Activated CD8-positive, alpha-beta T cell treated with anti-CD3 and anti-CD28 coated beads, Interleukin-2, amount 10 ng/mL, durations not matched to agents 7 days and 5 days (primary cell): ENCODE results near the gene TRAP1. TPM values are rescaled to one million over a fixed set of nuclear protein-coding genes. Genes with fewer than 3 reads are reported as not detected.

Experiments used
- ATAC-seq: fragments of 150-1000 bp; cut with Tn5 transposase; one replicate; pipeline ENCODE4 v1.10.0; 2021; ENCODE audit warnings: moderate library complexity
- CTCF ChIA-PET: fragments of 350-600 bp; sonication (Branson Sonifier 250); formaldehyde crosslinking; loops from one replicate; lab custom pipeline; 2021; ENCODE audit warnings: antibody characterized with exemption; lab: Charles Lee
- POLR2A ChIA-PET: fragments of 350-600 bp; sonication (Branson Sonifier 250); formaldehyde crosslinking; loops from one replicate; lab custom pipeline; 2021; ENCODE audit warnings: antibody characterized with exemption; lab: Charles Lee
- DNase-seq: peaks from one replicate; pipeline ENCODE4 v3.0.0-alpha.2; 2020
- H3K27ac Mint-ChIP-seq: one replicate; pipeline ENCODE4 v1.8.0; 2021; ENCODE audit warnings: mild to moderate bottlenecking, mixed read lengths
- H3K27me3 Mint-ChIP-seq: one replicate; pipeline ENCODE4 v1.8.0; 2021; ENCODE audit warnings: low read depth, mixed read lengths
- H3K36me3 Mint-ChIP-seq: one replicate; pipeline ENCODE4 v1.8.0; 2021; ENCODE audit warnings: low read depth, mixed read lengths
- H3K4me1 Mint-ChIP-seq: one replicate; pipeline ENCODE4 v1.8.0; 2021; ENCODE audit warnings: low read depth, mixed read lengths
- H3K4me3 Mint-ChIP-seq: one replicate; pipeline ENCODE4 v1.8.0; 2021; ENCODE audit warnings: mild to moderate bottlenecking, mixed read lengths
- H3K9me3 Mint-ChIP-seq: one replicate; pipeline ENCODE4 v1.8.0; 2022; ENCODE audit warnings: mixed read lengths; ENCODE audit not compliant: insufficient read depth
- total RNA-seq, 2 experiments: library from RNA; stranded (reverse); gene quantifications; one replicate each; pipeline ENCODE4 v1.2.3, GENCODE V29; 2021

TRAP1 gene
- total RNA-seq: 100 to 1,000 TPM; 126 to 129 TPM

DNA sequence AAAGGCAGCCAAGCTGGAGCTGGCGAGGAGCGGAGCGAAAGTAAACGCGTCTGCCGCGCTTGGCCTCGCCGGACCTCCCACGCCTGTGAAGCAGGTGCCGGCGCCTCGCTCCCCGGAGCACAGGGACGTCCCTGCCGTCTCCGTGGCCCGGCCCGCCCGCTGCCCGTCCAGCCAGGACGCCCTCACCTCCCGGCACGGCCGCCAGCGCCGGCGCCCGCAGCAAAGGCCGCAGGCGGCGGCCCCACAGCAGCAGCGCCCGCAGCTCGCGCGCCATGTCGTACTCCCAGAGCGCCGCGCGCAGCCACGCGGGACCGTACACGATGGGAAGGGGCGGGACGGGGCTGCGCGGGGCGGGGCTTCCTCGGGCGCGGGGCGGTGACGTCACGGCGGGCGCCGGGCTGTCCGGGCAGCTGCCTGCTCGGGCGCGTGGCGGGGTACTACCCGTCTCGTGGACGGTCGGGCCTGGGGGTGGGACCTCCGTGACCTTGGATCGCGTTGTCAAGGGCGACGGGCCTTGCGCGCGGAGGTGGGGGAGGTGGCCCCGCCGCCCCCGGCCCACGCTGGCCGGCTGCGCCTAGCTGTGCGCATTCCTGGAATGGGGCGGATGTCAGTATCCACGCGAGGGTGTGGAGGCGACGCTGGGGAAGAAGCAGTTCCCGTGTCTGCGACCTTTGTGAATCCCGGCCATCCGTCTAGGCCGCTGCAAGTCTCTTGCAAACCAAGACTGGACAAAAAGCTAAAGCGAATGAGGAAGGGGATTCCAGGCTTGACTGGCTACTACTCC is at the start of gene TRAP1:
TSS of gene TRAP1 (minus strand) at position 290 of the 784 bp plus-strand sequence. CDS start at position 274, 16 bp downstream.
- DNase-seq: peak; percentile 92
- Mint-ChIP-seq H3K27me3 (no peaks in the 10 kb centered on the region), H3K36me3 (peaks cover 15% of the 10 kb centered on the region), H3K4me3 (peak within 1 kb of the TSS; percentile 93), H3K4me1 (peaks cover 35% of the 10 kb centered on the region), H3K27ac (peak within 1 kb of the TSS; percentile 93), H3K9me3 (no peaks in the 10 kb centered on the region)
- ChIA-PET CTCF (interaction anchor here (1.2 to 1.3 kb wide), 2 partner anchors 27 to 63 kb away, joined by 3 to 7 read pairs; no protein-coding TSS in a partner anchor), POLR2A (interaction anchor here (0.6 to 1.3 kb wide), 11 partner anchors 20 to 435 kb away, joined by 3 to 6 read pairs (median 3); partner anchors contain the start of gene SLX4)
- ATAC-seq: peak; percentile 98

DNA sequence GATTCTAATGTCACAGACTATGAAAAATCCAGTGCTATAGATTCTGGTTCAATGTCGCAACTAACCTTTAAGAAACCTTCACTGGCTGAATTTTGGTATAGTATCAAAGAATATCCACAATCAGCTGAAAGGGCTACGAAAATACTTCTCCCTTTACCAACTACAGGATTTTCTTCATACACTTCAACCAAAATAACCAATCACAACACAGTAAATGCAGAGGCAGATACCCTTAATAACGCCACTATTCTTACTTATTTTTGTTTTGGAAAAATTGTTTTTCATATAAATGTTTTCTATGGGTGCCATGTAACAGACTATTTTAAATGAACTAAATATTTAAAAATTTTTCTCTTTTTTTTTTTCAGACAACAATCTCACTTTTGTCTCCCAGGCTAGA is 48.9 kb upstream of the TRAP1 start:
- Mint-ChIP-seq H3K9me3 (no peaks in the 10 kb centered on the region), H3K27ac (no peak overlapping the region), H3K4me3 (no peak overlapping the region), H3K4me1 (peaks cover 11% of the 10 kb centered on the region), H3K27me3 (no peaks in the 10 kb centered on the region), H3K36me3 (peaks cover 60% of the 10 kb centered on the region)
- DNase-seq (no peak), ATAC-seq (no peak)
- ChIA-PET CTCF (no interaction called here), POLR2A (no interaction called here)

DNA sequence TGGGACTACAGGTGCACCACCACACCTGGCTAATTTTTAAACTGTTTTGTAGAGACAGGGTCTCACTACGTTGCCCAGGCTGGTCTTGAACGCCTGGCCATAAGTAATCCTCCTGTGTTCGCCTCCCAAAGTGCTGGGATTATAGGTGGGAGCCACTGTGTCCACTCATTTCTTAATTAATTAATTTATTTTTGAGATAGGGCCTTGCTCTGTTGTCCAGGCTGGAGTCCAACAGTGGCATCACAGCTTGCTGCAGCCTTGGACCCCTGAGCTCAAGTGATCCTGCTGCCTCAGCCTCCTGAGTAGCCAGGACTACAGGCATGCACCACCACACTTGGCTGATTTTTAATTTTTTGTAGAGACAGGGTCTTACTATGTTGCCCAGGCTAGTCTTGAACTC is 47.1 kb upstream of the TRAP1 start:
- DNase-seq (no peak), ATAC-seq (no peak)
- POLR2A ChIA-PET: no interaction called here
- H3K27me3 Mint-ChIP-seq: no peaks in the 10 kb centered on the region
- no peak overlapping the region for H3K4me3 Mint-ChIP-seq
- CTCF ChIA-PET: no interaction called here
- H3K4me1 Mint-ChIP-seq: peaks cover 11% of the 10 kb centered on the region
- no peak overlapping the region for H3K27ac Mint-ChIP-seq
- peaks cover 44% of the 10 kb centered on the region for H3K36me3 Mint-ChIP-seq
- no peaks in the 10 kb centered on the region for H3K9me3 Mint-ChIP-seq

DNA sequence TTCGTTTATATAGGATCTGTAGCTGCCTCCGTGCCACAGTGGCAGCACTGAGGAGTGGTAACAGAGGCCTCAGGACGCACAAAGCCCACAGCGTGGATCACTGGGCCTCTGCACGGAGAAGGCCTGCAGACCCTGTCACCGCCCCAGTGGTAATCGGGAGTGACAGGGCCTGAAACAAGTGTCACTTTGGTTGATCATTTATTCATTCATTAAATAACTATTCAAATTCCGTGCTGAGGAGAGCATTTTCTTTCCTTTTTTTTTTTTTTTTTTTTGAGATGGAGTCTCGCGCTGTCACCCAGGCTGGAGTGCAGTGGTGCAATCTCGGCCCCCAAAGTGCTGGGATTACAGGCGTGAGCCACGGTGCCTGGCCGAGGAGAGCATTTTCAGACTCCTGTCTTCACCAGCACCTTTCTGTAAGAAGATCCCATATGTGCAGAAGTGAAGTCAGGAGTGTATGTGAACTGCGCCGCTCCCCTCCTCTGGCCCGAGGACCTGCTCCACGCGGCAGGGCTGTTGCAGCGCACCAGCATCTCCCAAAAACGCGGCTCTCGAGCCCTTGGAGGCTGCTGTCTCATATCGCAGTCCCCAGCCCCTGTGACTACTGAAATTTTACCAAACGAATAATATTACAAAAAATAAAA is 44.9 kb upstream of the TRAP1 start:
- no peaks in the 10 kb centered on the region for H3K4me1 Mint-ChIP-seq
- no peak for DNase-seq
- ATAC-seq: no peak
- no peak overlapping the region for H3K27ac Mint-ChIP-seq
- H3K36me3 Mint-ChIP-seq: peaks cover 32% of the 10 kb centered on the region
- no peaks in the 10 kb centered on the region for H3K27me3 Mint-ChIP-seq
- no peaks in the 10 kb centered on the region for H3K9me3 Mint-ChIP-seq
- H3K4me3 Mint-ChIP-seq: no peak overlapping the region
- ChIA-PET POLR2A (no interaction called here), CTCF (no interaction called here)

DNA sequence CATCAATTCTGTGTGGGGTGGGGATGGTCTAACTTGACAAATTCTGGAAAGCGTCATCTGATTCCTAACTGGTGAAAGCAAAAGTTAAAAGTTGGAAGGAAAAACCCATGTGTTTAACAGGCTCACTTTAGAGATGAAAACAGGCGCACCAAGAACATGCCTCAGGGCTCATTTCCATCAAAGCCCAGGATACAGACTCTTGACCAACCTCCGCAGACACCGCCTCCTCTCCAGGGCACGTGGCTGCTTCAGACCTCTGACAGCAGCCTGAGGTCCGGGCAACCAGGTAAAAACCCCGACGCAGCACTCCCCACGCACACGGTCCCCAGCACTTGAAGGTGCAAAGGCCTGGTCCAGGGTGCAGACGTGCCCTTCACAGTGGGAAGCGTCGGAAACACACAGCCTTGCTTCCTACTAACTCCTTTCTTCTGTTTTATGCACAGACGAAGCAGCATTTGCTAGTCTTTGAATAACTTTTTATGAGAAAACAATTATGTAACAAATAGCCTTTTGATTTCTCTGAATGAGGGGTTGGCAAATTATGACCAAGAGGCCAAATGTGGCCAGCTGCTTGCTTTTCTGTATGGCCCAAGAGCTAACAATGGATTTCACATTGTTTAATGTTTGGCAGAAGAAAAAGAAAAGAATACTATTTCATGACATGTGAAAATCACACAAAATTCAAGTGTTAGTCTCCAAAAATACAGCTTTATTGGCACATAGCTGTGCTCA is 44.2 kb upstream of the TRAP1 start:
- Mint-ChIP-seq H3K36me3 (peaks cover 32% of the 10 kb centered on the region), H3K4me3 (no peak overlapping the region), H3K27me3 (no peaks in the 10 kb centered on the region), H3K9me3 (no peaks in the 10 kb centered on the region), H3K27ac (no peak overlapping the region), H3K4me1 (no peaks in the 10 kb centered on the region)
- DNase-seq (no peak), ATAC-seq (no peak)
- POLR2A ChIA-PET: no interaction called here
- CTCF ChIA-PET: no interaction called here

DNA sequence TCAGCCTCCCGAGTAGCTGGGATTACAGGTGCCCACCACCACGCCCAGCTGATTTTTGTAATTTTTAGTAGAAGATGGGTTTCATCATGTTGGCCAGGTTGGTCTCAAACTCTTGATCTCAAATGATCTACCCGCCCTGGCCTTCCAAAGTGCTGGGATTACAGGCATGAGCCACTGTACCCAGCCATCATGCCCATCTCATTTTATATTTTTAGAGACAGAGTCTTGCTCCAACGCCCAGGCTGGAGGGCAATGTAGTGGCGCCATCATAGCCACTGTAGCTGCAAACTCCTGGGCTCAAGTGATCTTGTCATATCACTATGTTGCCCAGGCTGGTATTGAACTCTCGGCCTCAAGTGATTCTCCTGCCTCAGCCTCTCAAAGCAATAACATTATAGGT is 43.2 kb upstream of the TRAP1 start:
- no peak for ATAC-seq
- CTCF ChIA-PET: interaction anchor here (0.9 kb wide), 1 partner anchor 69 kb away, joined by 3 read pairs; no protein-coding TSS in a partner anchor
- POLR2A ChIA-PET: no interaction called here
- no peak for DNase-seq
- Mint-ChIP-seq H3K4me1 (no peaks in the 10 kb centered on the region), H3K36me3 (peaks cover 31% of the 10 kb centered on the region), H3K27ac (no peak overlapping the region), H3K27me3 (no peaks in the 10 kb centered on the region), H3K4me3 (no peak overlapping the region), H3K9me3 (no peaks in the 10 kb centered on the region)

DNA sequence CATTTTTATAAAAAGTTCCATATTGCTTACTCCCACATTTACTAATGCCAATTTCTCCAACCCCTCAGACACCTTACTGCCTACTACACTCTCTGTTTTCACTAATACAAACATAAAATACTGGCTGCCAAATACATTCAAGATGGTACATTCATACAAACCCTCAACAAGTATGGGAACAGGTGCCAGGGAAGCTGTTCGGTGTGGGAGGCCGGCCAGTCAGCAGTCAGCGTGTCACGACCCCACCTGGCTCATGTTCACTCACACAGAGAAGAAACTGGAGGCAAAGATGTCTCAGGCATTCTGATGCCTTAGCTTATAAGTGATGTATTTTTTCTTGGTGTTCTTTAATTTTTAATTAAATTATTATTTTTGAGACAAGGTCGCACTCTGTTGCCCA is 42.4 kb upstream of the TRAP1 start:
- H3K27ac Mint-ChIP-seq: no peak overlapping the region

DNA sequence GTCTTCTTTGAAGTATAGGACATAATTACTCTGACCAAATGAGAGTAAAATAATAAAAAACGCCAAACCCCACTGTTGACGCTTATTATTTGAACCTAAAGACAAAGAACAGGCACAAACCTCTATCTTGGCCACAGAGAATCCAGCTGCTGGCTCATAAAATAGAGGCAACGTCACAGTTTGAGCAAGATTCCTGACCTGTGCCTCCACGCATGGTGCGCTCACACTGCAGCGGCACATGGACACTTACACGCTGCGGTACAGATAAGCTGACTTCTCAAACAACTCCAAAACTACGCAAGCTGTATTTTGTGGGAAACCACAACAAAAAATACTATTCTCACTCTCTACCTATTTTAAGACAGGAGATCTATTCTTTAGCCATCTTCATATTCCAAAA is 38.8 kb upstream of the TRAP1 start:
- ATAC-seq (no peak), DNase-seq (no peak)
- no peaks in the 10 kb centered on the region for H3K9me3 Mint-ChIP-seq
- no peak overlapping the region for H3K27ac Mint-ChIP-seq
- no peaks in the 10 kb centered on the region for H3K4me1 Mint-ChIP-seq
- ChIA-PET CTCF (no interaction called here), POLR2A (no interaction called here)
- no peak overlapping the region for H3K4me3 Mint-ChIP-seq
- peaks cover 40% of the 10 kb centered on the region for H3K36me3 Mint-ChIP-seq
- no peaks in the 10 kb centered on the region for H3K27me3 Mint-ChIP-seq

More for the DNA sequence above, 42.4 kb upstream of the TRAP1 start:
- ChIA-PET CTCF (interaction anchor here (0.9 kb wide), 1 partner anchor 69 kb away, joined by 3 read pairs; no protein-coding TSS in a partner anchor), POLR2A (no interaction called here)
- no peaks in the 10 kb centered on the region for H3K9me3 Mint-ChIP-seq
- no peak overlapping the region for H3K4me3 Mint-ChIP-seq
- H3K4me1 Mint-ChIP-seq: no peaks in the 10 kb centered on the region
- DNase-seq (no peak), ATAC-seq (no peak)
- H3K27me3 Mint-ChIP-seq: no peaks in the 10 kb centered on the region
- H3K36me3 Mint-ChIP-seq: peaks cover 31% of the 10 kb centered on the region

DNA sequence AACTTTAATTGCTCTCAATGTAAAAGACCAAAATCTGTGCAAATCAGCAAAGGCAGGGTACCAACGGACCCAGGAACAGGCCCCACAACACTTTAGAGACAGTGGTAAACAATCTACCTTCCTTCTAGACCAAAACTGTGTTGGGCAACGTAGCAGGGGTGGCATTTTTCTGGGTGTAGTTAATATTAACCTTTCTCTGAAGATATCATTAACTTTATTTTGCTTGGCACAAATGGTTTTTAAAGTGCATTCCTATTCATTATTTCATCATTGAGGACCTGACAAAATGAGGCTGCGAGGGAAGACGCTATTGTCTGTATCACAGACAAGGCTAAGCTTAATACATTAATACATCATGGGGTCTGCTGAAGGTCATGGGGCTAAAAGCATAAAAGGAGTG is 37.9 kb upstream of the TRAP1 start:
- no peaks in the 10 kb centered on the region for H3K9me3 Mint-ChIP-seq
- CTCF ChIA-PET: no interaction called here
- POLR2A ChIA-PET: no interaction called here
- H3K4me3 Mint-ChIP-seq: no peak overlapping the region
- ATAC-seq: no peak
- H3K4me1 Mint-ChIP-seq: peaks cover 3% of the 10 kb centered on the region
- no peak for DNase-seq
- H3K36me3 Mint-ChIP-seq: peaks cover 44% of the 10 kb centered on the region
- H3K27ac Mint-ChIP-seq: no peak overlapping the region
- H3K27me3 Mint-ChIP-seq: no peaks in the 10 kb centered on the region

DNA sequence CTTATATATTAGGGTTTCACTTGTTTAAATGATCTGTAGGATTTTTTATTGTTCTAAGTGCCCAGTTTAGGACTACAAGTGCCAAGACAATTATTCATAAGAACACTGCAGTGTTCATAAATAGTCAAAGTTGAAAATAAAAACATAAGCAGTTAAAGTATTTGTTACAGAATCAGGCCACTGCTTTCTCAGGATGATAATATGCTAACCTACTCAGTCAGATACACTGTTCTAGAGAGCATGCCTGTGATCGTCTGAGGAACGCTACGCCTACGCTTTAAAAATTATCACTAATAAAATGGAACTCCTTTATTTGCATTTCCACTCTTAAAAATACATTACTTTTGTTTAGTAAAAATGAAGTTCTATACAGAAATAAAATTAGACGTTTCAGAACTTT is 37.4 kb upstream of the TRAP1 start:
- POLR2A ChIA-PET: no interaction called here
- H3K36me3 Mint-ChIP-seq: peaks cover 49% of the 10 kb centered on the region

DNA sequence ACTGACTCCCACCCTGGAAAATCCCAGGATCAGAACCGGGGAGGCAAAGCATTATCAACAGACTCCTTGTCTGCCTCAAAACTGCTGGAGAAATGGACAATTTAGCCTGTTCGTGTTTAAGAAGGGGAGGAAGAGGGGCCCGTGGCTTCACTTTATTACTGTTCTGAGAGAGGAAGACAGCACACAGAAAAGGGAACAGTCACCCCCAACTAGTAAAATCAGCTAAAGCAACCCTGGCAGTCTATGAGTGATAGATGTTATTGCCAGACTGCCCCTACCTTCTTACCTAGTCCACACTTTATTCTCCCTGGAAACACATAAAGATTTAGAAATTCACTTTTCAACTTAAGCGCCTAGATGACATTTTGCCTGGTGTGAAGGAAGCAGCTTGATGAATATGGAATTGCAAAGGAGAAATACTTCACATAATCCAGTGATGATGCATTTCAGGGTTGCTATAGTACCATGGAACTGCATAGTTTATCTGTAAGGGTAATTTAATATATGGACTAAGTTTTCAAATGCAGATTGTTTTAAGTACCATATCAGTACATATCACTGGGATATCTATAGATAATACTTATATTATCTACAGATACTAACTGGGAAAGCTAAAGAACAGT is 36.9 kb upstream of the TRAP1 start:
- no peaks in the 10 kb centered on the region for H3K9me3 Mint-ChIP-seq
- H3K4me3 Mint-ChIP-seq: no peak overlapping the region
- H3K27ac Mint-ChIP-seq: no peak overlapping the region
- POLR2A ChIA-PET: no interaction called here
- DNase-seq: no peak
- ATAC-seq: no peak
- CTCF ChIA-PET: no interaction called here
- H3K36me3 Mint-ChIP-seq: peaks cover 53% of the 10 kb centered on the region
- H3K4me1 Mint-ChIP-seq: peaks cover 8% of the 10 kb centered on the region
- no peaks in the 10 kb centered on the region for H3K27me3 Mint-ChIP-seq

More for the DNA sequence above, 37.4 kb upstream of the TRAP1 start:
- ATAC-seq: no peak
- CTCF ChIA-PET: no interaction called here
- Mint-ChIP-seq H3K4me1 (peaks cover 7% of the 10 kb centered on the region), H3K9me3 (no peaks in the 10 kb centered on the region), H3K27me3 (no peaks in the 10 kb centered on the region), H3K4me3 (no peak overlapping the region), H3K27ac (no peak overlapping the region)
- DNase-seq: no peak
